Activated T-cell treated with anti-CD3 and anti-CD28 coated beads for 1 hour (primary cell): Measurements from ENCODE around the gene PTPRJ.
A peak's percentile ranks its signal among the peaks of the same experiment; 100 is the strongest.

Source experiments
- DNase-seq: peaks from one replicate; pipeline ENCODE4 v3.0.0-alpha.2; 2020; ENCODE audit warnings: low read depth

Gene PTPRJ

GRCh38 chr11:48041877-48042695 lies 61.7 kb downstream of the PTPRJ start:
- DNase-seq: no peak

- no peak for DNase-seq
Measured at GRCh38 chr11:48043111-48043990, 63.0 kb downstream of the PTPRJ start.

- no peak for DNase-seq
Measured at GRCh38 chr11:48043991-48044512, 63.7 kb downstream of the PTPRJ start.

- DNase-seq: no peak
Measured at GRCh38 chr11:48044577-48044976, 64.2 kb downstream of the PTPRJ start.

- no peak for DNase-seq
Measured at GRCh38 chr11:48045536-48045935, 65.2 kb downstream of the PTPRJ start.

- DNase-seq: no peak
Measured at GRCh38 chr11:48047616-48048015, 67.3 kb downstream of the PTPRJ start.

- DNase-seq: no peak
Measured at GRCh38 chr11:48049036-48049435, 68.7 kb downstream of the PTPRJ start.

GRCh38 chr11:48050304-48050703 lies 69.9 kb downstream of the PTPRJ start:
- no peak for DNase-seq

- no peak for DNase-seq
Measured at GRCh38 chr11:48051217-48051830, 71.0 kb downstream of the PTPRJ start.

- DNase-seq: no peak
Measured at GRCh38 chr11:48052183-48053044, 72.1 kb downstream of the PTPRJ start.

- no peak for DNase-seq
Measured at GRCh38 chr11:48054994-48055291, 74.6 kb downstream of the PTPRJ start.

- peak; percentile 17 for DNase-seq
Measured at GRCh38 chr11:48055292-48056132, 75.2 kb downstream of the PTPRJ start.

- DNase-seq: no peak
Measured at GRCh38 chr11:48056325-48057183, 76.2 kb downstream of the PTPRJ start.

GRCh38 chr11:48058064-48058463 lies 77.7 kb downstream of the PTPRJ start:
- no peak for DNase-seq

- no peak for DNase-seq
Measured at GRCh38 chr11:48058788-48059187, 78.4 kb downstream of the PTPRJ start.

- DNase-seq: no peak
Measured at GRCh38 chr11:48062649-48063048, 82.3 kb downstream of the PTPRJ start.

- no peak for DNase-seq
Measured at GRCh38 chr11:48063424-48063978, 83.1 kb downstream of the PTPRJ start.

GRCh38 chr11:48064306-48064705 lies 83.9 kb downstream of the PTPRJ start:
- no peak for DNase-seq
